HEK293T (cell line): ENCODE measurements around the gene GMEB1.

Experiments
- HDGF ChIP-seq: fragments of 450-650 bp; IDR thresholded peaks from 2 replicates; pipeline ENCODE4 v1.6.1; 2017; ENCODE audit warnings: antibody characterized with exemption, borderline replicate concordance
- NFRKB ChIP-seq: fragments of 450-650 bp; IDR thresholded peaks from 2 replicates; pipeline ENCODE4 v1.6.1; 2016; ENCODE audit warnings: mild to moderate bottlenecking, moderate library complexity
- TARDBP ChIP-seq: fragments of 450-650 bp; IDR thresholded peaks from 2 replicates; pipeline ENCODE4 v1.6.1; 2016

GRCh38 chr1:28735961-28736449 is 67.4 kb downstream of the GMEB1 start:
- TF ChIP-seq NFRKB (no peak), TARDBP (no peak), HDGF (no peak)
